ENCODE data around the gene NFATC2.
A peak's percentile ranks its signal among the peaks of the same experiment; 100 is the strongest.

Gene NFATC2

DNA sequence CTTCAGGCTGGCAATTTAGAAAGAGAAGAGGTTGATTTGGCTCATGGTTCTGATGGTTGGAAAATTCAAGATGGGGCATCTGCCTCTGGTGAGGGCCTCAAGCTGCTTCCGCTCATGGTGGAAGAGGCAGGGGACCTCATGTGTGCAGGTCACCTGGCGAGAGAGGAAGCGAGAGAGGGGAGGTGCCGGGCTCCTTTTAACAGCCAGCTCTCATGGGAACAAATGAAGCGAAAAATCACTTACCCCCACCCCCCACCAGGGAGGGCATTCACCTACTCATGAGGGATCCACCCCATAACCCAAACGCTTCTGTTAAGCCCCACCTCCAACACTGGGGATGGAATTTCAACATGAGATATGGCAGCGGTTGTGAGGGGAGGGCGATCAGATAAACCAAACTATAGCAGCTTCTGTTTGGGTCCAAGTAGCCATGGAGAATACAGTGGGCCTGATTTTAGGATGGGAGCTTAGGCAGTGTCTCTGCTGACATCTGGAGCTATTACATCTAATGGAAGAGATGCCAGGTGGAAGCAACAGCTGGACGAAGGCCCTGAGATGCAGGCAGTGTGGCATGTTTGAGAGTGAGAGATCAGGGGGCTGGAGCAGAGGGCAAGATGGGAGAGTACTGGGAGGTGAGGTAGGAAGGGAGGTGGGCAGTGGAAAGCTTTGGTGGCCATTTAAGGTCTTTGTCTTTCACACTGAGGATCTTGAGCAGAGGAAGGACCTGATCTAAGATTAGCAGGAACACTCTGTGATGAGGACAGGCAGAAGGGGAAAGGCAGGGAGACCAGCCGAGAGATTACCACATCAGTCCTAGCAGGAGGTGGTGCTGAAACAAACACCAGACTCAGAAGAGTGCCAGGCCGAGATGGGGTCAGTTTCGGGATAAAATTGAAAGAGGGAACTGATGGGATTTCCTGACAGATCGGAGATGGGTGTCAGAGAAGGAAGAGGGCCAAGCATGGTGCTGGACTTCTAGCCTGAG is 161.8 kb downstream of the NFATC2 start:
- no peak for DNase-seq (ENCODE audit: low read depth)
- TF ChIP-seq, protein P1, sequence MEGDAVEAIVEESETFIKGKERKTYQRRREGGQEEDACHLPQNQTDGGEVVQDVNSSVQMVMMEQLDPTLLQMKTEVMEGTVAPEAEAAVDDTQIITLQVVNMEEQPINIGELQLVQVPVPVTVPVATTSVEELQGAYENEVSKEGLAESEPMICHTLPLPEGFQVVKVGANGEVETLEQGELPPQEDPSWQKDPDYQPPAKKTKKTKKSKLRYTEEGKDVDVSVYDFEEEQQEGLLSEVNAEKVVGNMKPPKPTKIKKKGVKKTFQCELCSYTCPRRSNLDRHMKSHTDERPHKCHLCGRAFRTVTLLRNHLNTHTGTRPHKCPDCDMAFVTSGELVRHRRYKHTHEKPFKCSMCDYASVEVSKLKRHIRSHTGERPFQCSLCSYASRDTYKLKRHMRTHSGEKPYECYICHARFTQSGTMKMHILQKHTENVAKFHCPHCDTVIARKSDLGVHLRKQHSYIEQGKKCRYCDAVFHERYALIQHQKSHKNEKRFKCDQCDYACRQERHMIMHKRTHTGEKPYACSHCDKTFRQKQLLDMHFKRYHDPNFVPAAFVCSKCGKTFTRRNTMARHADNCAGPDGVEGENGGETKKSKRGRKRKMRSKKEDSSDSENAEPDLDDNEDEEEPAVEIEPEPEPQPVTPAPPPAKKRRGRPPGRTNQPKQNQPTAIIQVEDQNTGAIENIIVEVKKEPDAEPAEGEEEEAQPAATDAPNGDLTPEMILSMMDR (IDR thresholded peaks at IDR 0.05; ENCODE audit: control insufficient read depth, extremely low read depth, insufficient read depth) = no peak
- H3K4me3 ChIP-seq (ENCODE audit: low read depth, low read length) = no peak overlapping the region

DNA sequence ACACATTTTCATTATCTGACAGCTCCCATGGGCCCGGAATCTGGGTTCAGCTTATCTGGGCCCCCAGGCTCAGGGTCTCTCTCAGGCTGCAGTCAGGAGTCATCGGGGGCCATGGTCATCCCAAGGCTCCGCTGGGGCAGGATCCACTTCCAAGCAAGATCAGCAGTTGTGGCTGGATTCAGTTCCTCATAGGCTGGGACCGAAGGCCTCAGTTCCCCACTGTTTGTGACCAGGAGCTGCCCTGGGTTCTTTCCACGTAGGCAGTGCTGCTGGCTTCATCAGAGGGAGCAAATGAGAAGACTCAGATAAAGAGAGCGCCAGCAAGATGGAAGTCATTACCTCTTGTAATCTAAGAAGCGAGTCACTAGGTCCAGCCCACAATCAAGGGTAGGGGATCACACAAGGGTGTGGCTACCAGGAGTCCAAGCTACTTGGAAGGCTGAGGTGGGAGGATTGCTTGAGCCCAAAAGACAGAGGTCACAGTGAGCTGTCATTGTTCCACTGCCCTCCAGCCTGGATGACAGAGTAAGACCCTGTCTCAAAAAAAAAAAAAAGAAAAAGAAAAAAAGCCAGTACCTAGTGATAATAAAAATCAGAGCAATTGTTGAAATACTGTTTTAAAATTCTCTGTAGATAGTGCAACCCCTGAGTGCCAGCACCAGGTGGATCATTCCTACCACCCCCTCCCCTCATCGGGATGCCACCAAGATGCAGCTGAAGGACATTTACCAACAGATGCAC is 162.7 kb downstream of the NFATC2 start:
- TF ChIP-seq, protein P1 (IDR thresholded peaks at IDR 0.05; ENCODE audit: control insufficient read depth, extremely low read depth, insufficient read depth) = no peak
- no peak for DNase-seq (ENCODE audit: low read depth)
- no peak overlapping the region for H3K4me3 ChIP-seq (ENCODE audit: low read depth, low read length)

DNA sequence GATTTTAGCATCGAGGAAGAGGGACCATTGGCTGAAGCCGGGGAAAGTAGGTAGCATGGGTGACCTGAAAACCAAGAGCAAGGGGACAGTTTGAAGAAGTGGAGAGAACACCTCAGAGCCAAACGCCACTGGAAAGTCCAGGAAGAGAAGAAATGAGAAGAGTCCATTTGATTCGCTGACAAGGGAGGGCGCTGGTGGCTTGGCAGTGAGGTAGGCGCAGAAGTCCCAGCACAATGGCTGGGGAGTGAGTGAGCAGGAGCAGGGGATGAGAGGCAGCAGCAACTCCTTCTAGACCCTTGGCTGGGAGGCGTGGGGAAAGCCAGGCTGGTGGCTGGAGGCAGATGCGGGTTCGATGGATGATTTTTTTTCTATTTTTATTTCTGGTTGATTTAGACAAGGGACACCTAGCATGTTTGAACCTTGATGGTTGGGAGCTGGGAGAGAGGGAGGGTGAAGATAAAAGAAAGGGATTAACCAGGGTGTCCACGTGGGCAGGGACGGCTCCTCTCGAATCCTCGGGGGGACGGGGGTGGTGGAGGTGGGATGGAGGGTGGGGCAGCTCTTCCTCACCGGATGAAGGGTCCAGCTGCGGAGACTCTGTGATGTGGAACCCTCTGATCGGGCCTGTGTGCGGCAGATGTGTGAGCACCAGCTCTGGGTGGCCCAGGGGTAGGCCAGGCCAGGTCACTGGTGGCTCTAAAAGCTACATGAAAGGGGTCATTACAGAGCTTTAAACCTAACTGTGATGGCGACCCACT is 164.2 kb downstream of the NFATC2 start:
- no peak overlapping the region for H3K4me3 ChIP-seq (ENCODE audit: low read depth, low read length)
- TF ChIP-seq, protein P1 (IDR thresholded peaks at IDR 0.05; ENCODE audit: control insufficient read depth, extremely low read depth, insufficient read depth) = peak; percentile 23
- no peak for DNase-seq (ENCODE audit: low read depth)

DNA sequence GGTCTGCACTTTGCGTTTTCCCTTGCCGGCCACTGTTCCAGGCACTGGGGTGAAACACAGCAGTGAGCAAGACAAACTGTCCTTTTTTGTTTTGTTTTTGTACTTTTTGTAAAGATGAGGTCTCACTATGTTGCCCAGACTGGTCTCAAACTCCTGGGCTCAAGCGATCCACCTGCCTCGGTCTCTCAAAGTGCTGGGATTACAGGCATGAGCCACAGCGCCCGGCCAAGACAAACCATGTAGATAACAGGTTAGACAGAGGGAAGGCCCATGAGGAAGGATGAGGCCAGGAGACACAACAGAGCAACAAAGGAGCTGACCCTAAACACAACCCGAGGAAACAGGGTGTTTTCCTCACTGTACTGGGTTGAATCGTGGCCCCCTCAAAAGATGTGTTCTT is 165.4 kb downstream of the NFATC2 start:
- DNase-seq (ENCODE audit: low read depth) = no peak
- TF ChIP-seq, protein P1 (IDR thresholded peaks at IDR 0.05; ENCODE audit: control insufficient read depth, extremely low read depth, insufficient read depth) = no peak

DNA sequence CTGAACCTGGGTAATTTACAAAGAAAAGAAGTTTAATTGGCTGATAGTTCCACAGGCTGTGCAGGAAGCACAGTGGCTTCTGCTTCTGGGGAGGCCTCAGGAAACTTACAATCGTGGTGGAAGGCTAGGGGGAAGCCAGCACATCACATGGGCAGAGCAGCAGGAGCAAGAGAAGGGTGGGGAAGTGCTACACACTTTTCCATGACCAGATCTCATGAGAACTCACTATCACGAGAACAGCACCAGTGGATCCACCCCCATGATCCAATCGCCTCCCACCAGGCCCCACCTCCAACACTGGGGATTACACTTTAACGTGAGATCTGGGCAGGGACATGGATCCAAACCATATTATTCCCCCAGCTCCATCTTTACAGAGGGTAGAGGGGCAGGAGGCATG is 166.4 kb downstream of the NFATC2 start:
- H3K4me3 ChIP-seq (ENCODE audit: low read depth, low read length) = no peak overlapping the region
- TF ChIP-seq, protein P1 (IDR thresholded peaks at IDR 0.05; ENCODE audit: control insufficient read depth, extremely low read depth, insufficient read depth) = no peak
- no peak for DNase-seq (ENCODE audit: low read depth)

More for the DNA sequence above, 165.4 kb downstream of the NFATC2 start:
- H3K4me3 ChIP-seq (ENCODE audit: low read depth, low read length) = no peak overlapping the region

DNA sequence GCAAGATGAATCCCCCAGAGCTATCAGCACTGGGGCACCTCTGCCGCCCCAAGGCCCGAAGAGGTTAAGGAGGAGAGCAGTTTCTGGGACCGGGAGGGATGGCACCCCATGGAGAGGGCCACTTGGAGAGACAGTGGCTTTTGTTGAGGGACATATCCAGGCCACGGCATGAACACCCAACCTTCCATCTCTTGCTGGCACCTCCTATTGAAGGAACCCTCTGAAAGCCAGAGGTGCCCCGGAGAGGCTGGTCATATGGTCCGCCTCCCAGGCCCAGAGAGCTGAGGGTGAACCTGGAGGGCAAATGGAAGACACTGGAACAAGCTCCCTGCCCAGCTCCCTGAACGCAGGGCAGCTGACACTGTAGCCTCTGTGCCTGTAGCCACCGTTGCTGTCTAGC is 167.0 kb downstream of the NFATC2 start:
- no peak overlapping the region for H3K4me3 ChIP-seq (ENCODE audit: low read depth, low read length)
- TF ChIP-seq, protein P1 (IDR thresholded peaks at IDR 0.05; ENCODE audit: control insufficient read depth, extremely low read depth, insufficient read depth) = no peak
- no peak for DNase-seq (ENCODE audit: low read depth)

Measured in LNCaP clone FGC (cell line).